HG03558 (cell line): ENCODE results near the gene MEGF6.

Source experiments
- ATAC-seq: cut with Tn5 transposase; IDR thresholded peaks from one replicate; pipeline ENCODE4 v1.9.1; 2021; ENCODE audit warnings: moderate number of reproducible peaks; ENCODE audit not compliant: unreplicated experiment; ENCODE audit errors: extremely low read depth

MEGF6 gene, protein sequence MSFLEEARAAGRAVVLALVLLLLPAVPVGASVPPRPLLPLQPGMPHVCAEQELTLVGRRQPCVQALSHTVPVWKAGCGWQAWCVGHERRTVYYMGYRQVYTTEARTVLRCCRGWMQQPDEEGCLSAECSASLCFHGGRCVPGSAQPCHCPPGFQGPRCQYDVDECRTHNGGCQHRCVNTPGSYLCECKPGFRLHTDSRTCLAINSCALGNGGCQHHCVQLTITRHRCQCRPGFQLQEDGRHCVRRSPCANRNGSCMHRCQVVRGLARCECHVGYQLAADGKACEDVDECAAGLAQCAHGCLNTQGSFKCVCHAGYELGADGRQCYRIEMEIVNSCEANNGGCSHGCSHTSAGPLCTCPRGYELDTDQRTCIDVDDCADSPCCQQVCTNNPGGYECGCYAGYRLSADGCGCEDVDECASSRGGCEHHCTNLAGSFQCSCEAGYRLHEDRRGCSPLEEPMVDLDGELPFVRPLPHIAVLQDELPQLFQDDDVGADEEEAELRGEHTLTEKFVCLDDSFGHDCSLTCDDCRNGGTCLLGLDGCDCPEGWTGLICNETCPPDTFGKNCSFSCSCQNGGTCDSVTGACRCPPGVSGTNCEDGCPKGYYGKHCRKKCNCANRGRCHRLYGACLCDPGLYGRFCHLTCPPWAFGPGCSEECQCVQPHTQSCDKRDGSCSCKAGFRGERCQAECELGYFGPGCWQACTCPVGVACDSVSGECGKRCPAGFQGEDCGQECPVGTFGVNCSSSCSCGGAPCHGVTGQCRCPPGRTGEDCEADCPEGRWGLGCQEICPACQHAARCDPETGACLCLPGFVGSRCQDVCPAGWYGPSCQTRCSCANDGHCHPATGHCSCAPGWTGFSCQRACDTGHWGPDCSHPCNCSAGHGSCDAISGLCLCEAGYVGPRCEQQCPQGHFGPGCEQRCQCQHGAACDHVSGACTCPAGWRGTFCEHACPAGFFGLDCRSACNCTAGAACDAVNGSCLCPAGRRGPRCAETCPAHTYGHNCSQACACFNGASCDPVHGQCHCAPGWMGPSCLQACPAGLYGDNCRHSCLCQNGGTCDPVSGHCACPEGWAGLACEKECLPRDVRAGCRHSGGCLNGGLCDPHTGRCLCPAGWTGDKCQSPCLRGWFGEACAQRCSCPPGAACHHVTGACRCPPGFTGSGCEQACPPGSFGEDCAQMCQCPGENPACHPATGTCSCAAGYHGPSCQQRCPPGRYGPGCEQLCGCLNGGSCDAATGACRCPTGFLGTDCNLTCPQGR (N-terminal part only)

DNA sequence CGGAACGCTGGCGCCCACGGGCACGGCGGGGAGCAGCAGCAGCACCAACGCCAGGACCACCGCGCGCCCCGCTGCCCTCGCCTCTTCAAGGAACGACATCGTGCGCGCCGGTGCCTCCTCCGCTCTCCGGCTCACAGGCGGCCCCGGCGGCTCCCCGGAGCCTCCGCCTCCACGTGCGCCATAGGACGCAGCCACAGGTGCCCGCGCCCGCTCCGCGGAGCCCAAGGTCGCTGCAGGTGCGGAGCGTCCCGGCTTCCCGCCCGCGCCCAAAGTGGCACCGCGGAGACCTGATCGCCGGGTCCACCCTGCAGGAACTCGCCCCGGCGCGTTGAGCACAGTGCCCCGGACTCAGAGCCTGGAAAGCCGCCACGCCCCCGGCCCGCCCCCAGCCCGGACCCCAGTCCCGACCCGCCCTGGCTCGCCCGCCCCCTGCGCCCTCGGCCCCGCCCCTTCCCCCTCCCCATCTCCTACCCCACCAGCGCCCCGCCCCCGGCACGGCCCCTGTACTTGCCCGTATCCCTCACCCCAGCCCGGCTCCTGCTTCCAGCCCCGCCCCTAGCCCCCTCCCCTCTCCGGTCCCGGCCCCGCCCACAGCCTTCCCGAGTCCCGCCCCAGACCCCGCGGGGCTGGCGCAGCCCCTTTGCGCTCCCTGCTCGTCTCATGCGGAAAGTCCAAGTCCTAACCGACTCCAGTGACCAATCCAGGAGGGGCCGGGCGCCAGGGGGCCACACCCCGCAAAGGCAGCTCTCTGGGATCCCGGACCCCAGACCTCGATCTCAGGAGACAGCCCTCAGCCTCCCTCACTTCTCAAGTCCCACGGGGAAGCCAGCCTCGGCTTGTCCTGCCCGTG lies at the start of gene MEGF6:
TSS of gene MEGF6 (minus strand) at position 339 of the 850 bp plus-strand sequence. CDS start at position 99, 240 bp downstream.
- no peak for ATAC-seq

DNA sequence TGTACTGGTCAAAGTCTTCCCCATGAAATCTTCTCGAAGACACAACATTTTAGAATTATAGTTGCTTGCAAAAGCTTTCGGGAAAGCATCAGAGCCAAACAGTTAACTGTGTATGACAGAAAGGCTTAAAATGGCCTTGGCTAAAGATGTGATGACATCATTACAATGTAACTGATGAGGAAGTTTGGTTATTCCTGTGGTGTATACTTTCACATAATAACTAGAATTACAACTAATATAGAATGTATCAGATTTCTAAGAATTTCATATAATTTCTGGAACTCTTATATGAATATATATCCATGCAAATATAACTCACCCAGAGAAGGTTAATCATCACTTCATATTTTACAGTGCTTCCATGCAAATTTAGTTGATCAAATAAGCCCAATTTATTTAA lies 49.4 kb upstream of the MEGF6 start:
- no peak for ATAC-seq

DNA sequence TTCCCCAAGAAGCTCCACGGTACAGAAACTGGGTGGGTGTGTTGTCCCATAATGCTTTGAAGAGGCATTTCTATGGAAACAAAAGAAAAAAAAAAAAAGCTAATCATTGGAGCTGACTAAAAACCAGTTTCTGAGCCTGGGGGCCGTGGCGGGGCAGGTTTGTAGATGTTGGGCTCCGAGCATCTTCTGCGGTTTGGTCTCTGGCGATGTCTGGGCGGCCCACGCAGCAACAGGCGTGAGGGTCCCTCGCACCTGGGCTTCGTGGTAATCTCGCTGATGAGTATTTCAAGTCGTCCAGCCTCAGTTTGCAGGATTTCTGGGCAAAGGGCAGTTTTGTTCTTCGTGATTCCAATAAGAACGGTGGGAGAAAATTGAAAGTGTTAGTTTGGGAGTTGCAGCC lies 47.8 kb upstream of the MEGF6 start:
- ATAC-seq: no peak

DNA sequence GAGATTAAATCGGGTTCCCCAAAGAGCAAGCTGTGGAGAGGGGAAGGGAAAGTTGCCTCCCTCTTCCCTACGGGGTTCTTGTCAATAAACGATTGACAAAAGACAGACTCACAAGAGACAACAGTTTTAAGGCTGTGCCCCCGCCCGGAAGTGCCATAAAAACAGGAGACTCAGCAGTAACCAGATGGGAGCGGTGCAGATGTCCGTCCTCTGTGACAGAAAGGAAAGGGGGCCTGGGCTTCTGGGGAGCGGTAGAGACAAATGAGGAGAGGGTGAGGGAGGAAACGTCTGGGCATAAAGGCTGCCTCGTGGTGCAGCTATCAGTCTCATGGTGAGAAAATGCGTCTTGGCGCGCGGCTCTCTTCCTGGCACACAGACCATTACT lies 46.9 kb upstream of the MEGF6 start:
- ATAC-seq: no peak

DNA sequence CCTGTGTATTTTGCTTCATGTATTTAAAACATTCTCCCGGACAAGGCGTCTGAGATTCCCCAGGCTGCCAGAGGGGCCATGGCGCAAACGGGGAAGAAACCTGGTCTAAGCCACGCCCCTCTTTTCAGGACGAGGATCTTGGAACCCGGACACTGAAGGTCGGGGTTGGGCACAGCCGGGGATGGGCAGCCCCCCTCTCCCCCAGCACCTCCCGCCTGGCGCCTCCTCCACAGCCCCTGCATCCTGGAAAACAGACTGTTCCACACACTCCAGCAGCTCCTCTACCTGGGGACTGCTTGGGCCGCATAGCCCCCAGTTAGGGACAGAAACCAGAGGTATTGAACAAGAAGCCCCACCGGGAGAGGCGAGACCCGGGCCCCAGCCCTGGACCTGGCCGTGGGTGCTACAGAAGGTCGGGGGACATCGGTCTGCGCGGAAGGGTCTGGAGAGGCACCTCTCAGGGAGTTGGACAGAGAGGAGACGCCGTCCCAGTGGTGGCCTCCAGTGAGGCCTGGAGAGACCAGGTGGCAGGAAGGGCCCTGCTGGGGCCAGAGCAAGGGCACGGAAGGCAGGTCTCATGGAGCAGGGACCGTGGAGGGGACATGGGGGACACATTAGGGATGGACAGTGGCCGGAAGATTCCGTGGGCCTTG lies 46.4 kb upstream of the MEGF6 start:
- no peak for ATAC-seq

DNA sequence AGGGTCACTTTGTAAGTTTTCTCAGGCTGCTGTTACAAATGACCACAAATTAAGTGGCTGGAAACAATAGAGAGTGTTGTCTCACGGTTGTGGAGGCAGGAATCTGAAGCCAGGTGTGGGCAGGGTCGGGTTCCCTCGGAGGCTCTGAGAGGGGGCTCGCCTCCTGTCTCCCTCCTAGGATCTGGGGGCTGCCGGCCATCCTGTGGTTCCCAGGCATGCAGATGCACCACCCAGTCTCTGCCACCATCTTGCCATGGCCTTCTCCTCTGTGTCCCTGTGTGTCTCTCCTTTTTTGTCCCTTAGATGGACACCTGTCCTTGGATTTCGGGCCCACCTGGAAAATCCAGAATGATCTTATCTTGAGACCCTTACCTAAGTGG lies 45.8 kb upstream of the MEGF6 start:
- no peak for ATAC-seq

DNA sequence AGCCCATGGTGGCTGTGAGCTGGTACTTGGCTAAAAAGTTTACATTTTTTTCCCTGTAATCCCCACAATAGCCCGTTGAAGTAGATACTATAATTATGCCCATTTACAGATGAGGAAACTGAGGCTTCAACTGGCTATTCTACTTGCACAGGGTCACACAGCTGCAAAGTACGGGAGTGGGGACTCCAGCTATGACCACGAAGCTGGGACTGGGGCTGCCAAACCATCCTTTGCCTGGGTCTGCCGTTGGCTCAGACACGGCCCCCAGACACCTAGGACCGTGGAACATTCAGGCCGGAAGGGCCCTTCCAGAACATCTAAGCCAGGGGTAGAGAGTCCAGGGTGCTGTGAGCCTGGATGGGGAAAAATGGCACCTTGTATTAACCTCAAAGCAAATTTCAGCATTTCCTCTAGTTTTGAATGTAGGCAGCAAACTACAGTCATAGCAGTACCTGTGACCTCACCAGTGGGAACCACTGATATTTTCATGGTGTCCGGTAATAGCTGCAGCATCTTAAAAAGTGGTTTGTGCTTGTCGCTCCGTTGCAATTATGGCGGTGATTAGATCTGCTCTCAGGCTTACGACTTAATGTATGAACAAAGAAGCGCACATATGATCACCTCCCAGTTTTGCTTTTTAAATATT lies 45.3 kb upstream of the MEGF6 start:
- peak; percentile 50 for ATAC-seq

DNA sequence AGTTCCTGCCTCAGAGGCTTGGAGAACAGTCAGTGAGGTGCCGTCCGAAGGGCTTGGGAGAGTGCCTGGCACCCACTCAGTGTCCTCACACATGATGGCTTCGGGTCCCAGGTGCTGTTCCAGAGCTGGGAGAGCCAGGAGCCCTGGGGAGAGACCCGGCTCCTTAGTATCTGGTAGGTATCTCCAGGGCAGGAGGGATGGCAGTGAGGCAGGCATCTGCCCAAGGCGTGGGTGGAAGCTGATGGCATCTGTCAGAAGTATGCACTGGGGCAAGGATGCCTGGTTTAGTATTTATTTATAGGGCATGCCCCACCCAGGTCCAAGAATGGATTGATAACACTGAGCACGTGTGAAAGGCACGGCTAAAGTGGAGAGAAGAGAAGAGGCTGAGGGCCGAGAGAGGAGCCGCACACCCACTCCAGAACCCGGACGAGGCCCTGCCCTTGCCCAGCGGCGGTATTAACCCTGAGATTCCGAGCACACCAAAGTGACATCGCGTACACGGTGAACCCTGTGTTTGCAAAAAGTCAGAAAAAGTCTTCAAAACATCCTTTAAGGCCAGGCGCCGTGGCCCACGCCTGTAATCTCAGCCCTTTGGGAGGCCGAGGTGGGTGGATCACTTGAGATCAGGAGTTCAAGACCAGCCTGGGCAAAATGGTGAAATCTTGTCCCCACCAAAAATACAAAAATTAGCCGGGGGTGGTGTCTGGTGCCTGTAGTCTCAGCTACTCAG lies 43.4 kb upstream of the MEGF6 start:
- ATAC-seq: no peak

DNA sequence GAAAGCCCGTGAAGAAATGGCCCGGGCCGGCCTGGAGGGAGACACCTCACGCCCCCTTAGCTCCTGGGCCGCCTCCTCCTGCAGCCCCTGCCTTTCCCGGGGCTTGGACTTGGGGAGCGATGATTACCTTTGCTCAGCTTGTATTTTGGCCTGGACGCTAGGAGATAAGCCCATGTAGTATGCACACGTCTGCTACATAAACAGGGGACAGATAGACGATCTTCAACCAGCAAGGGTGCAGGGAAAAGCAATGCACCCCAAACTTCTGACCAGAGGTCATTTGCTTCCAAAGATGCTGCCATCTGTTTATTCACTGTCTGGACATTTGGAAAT lies 41.9 kb upstream of the MEGF6 start:
- ATAC-seq: no peak

DNA sequence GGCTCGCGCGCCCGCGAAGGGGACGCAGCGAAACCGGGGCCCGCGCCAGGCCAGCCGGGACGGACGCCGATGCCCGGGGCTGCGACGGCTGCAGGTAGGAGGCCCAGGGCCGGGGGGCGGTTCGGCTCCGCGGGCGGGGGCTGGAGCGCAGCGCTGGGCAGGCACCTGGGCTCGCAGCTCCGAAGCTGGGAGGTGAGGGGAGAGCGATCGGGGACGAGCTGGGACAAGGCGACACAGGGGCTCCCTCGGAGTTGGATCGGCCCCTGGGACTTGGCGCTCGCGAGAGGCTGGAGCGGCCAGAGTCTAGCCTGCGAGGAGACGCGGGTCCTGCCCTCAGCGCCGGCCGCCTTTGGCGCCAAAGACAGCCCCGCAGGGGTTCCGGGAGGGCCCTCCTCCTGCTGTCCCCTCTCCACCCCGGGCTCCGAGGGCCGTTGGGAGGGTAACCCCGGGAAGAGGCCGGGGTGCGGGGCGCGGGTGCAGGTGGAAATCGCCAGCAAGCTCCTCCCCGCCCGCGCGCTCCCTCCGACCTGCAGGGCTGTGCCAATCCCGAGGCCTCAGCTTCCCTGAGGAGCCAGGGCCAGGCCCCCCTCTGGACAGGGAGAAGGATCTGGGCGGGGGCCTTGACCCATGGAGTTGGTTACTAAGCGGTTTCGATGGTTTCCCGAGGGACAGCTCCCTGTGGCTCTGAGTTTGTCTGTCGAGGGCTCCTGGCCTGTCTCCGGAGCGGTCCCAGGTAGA lies 41.4 kb upstream of the MEGF6 start:
- no peak for ATAC-seq

DNA sequence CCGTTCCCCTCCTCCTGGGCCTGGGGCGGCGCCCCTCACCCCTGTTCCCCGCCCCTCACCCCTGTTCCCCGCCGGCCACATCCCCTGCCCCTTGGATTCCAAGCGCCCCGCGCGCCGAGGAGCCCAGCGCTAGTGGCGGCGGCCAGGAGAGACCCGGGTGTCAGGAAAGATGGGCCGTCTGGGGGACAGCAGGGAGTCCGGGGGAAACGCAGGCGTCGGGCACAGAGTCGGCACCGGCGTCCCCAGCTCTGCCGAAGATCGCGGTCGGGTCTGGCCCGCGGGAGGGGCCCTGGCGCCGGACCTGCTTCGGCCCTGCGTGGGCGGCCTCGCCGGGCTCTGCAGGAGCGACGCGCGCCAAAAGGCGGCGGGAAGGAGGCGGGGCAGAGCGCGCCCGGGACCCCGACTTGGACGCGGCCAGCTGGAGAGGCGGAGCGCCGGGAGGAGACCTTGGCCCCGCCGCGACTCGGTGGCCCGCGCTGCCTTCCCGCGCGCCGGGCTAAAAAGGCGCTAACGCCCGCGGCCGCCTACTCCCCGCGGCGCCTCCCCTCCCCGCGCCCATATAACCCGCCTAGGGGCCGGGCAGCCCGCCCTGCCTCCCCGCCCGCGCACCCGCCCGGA lies 40.7 kb upstream of the MEGF6 start, which contains the start of gene TP73:
TSS of gene TP73 (plus strand) at position 587 of the 618 bp plus-strand sequence. CDS start 29,850 bp downstream, outside the sequence.
- ATAC-seq: no peak

DNA sequence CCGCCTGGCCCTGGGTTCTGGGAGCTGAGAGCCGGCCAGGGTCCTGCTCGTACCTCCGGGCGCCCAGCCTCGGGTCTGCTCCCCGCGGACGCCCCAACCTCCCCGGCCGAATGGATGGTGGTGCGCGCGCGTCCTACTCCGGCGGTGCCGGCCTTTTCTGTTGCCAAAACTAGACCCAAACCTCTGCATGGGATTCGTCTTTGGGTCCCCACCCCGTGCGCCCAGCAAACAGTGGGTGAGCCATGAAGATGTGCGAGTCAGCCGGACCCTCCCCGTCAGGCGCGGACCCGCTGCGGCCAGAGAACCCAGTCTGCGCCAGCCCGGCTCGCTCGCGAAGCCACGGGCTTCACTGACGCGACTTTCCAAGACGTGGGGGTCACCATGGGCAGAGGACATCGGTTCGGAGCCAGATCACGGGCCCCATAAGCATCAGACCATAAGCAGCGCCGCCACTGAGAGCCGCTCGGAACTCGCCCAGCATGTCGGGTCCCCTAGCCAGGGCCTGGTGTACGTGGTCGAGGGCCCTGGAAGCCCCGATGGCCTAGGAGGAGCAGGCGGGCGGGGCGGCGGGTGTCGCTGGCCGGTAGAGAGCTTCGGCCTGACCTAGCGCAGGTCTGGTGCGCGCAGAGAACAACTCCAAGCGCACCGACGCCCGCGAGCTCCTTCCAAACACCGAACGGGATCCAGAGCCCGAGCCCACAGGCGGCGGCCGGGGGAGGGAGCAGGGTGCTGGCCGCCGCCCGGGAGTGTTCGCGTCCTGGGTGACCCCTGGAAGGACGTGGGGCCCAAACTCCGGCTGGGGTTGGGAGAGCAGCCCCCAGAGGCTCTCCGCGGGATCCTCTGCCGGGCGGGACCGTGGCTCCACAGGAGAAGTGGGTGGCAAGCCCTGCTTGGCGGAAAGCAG lies 40.0 kb upstream of the MEGF6 start:
- no peak for ATAC-seq

DNA sequence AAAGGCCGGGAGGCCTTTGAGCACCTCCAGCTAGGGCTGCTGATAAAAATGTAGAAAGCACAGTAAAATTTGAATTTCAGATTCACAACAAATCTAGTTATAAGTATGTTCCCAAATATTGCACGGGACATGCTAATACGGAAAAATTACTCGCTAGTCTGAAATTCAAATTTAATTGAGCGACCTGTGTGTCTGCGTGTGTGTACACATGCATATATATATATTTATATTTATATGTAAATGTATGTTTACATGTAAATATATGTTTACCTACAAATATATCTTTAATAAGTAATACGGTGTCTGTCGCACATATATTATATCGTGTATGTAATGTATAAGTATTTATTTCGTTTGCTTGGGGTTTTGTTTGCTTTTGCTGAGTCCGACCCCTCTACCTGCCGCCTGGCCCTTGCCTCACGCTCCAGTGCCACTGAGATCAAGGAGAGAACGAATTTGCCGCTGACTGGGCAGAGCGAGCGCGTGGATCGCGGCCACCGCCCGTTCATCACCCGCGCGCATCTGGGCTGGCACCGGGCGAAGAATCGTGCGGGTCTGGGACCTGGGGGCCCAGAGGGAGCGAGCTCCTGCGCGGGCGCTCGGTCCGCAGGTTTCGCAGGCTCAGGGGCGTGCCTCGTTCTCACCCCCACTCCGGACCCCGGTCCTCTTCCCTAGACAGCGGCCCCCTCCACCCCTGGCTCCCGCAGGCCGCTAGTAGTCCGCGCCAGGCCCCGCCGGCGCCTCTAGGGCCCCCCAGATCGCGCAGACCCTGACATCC lies 39.1 kb upstream of the MEGF6 start:
- no peak for ATAC-seq

DNA sequence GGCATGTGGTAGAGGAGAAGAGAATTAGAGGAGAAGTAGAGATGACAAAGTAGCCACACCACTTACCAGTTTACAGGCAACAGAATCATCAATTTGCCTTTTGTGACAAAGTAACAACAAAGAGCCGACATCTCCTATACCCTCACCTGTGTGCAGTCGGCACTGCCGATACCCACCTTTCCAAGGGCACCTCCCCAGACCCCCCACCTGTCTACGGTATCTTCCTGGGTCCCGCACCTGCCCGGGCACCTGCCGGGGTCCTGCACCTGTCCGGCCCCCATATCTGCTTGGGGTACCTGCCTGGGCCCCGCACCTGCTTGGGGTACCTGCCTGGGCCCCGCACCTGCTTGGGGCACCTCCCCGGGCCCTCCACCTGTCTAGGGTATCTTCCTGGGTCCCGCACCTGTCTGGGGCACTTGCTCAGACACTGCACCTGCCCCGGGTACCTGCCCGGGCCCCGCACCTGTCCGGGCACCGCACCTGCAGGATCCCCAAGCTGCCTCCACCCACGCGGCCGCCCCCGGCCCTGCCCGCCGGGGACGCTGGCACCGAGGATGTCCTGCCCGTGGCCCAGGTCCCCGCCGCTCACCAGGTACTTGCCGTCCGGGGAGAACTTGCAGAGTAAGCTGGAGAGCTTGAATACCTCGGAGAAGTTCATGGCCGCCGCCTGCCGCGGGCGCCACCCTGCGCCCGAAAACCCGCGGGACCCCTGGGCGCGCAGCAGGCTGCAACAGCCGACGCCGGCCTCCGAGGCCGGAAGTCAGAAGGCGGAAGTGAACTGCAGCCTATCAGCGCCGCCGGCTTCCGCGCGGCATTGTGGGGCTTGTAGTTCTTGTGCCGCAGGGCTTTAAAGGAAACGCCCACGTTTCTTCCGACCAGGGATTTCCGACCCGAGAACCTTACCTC lies 38.3 kb upstream of the MEGF6 start, which contains the start of gene WRAP73:
TSS of gene WRAP73 (minus strand) at position 762 of the 906 bp plus-strand sequence. CDS start at position 658, 104 bp downstream.
- ATAC-seq: peak; percentile 43
